ENCODE data around the gene AKT3.

The AKT3 gene

DNA sequence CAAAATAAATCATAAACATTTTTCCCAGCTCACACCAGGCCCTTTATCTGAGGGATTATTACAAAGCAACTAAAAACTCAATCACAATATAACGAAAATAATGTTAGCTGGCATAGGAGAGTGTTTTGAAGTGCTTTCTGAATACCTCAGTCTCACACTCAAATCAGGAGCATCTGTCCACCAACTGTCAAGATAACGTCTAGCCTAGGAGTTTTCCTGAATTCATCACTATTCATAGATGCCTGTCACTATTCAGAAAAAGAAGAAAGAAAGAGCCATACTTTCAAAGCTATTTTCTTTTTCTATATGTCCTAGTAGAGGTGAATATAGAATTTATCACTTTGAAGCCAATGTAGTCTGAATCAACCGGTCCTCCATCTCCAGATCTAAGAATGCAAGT lies 127.0 kb downstream of the AKT3 start:
- no peak overlapping the region for H2AFZ ChIP-seq (ENCODE audit: low read length)
- H3K27ac ChIP-seq (ENCODE audit: low read length) = no peak overlapping the region
- H3K9me2 ChIP-seq (replicated peaks; ENCODE audit: insufficient read depth, low read length) = no peaks in the 10 kb centered on the region
- no peaks in the 10 kb centered on the region for H4K20me1 ChIP-seq (ENCODE audit: insufficient read depth, low read length)
- DNase-seq = no peak
- TF ChIP-seq CTCF (IDR thresholded peaks at IDR 0.05; ENCODE audit: low read length) = no peak
- TF ChIP-seq EZH2phosphoT487 (IDR thresholded peaks at IDR 0.05; ENCODE audit: low read length) = no peak
- TF ChIP-seq EZH2 (optimal IDR thresholded peaks at IDR 0.05; ENCODE audit: low read depth, low read length) = no peak
- H3K79me2 ChIP-seq (ENCODE audit: low read length) = no peaks in the 10 kb centered on the region
- peaks cover 14% of the 10 kb centered on the region; the same call in 1 of the 2 replicates for H3K27me3 ChIP-seq (replicated peaks; ENCODE audit: insufficient read depth, low read length)
- no peak overlapping the region for H3K4me3 ChIP-seq (ENCODE audit: low read length)
- H3K4me2 ChIP-seq (ENCODE audit: low read depth, low read length) = no peak overlapping the region
- no peaks in the 10 kb centered on the region for H3K9me3 ChIP-seq (replicated peaks; ENCODE audit: insufficient read depth, low read length)
- H3K36me3 ChIP-seq (replicated peaks; ENCODE audit: insufficient read depth, low read length) = no peaks in the 10 kb centered on the region
- H3F3A ChIP-seq (ENCODE audit: insufficient read depth, low read length) = peaks cover 24% of the 10 kb centered on the region
- H3K9ac ChIP-seq (ENCODE audit: low read length) = no peak overlapping the region
- H3K4me1 ChIP-seq (ENCODE audit: low read length) = peaks cover 31% of the 10 kb centered on the region

- Histone ChIP-seq H3F3A (ENCODE audit: insufficient read depth, low read length) (no peaks in the 10 kb centered on the region), H3K36me3 (replicated peaks; ENCODE audit: insufficient read depth, low read length) (no peaks in the 10 kb centered on the region), H2AFZ (ENCODE audit: low read length) (no peak overlapping the region), H3K9me3 (replicated peaks; ENCODE audit: insufficient read depth, low read length) (no peaks in the 10 kb centered on the region), H3K79me2 (ENCODE audit: low read length) (no peaks in the 10 kb centered on the region), H3K9ac (ENCODE audit: low read length) (no peak overlapping the region), H4K20me1 (ENCODE audit: insufficient read depth, low read length) (no peaks in the 10 kb centered on the region), H3K27ac (ENCODE audit: low read length) (no peak overlapping the region), H3K4me1 (ENCODE audit: low read length) (no peaks in the 10 kb centered on the region), H3K27me3 (replicated peaks; ENCODE audit: insufficient read depth, low read length) (peaks cover 14% of the 10 kb centered on the region; the same call in 1 of the 2 replicates), H3K4me2 (ENCODE audit: low read depth, low read length) (no peak overlapping the region), H3K4me3 (ENCODE audit: low read length) (no peak overlapping the region), H3K9me2 (replicated peaks; ENCODE audit: insufficient read depth, low read length) (no peaks in the 10 kb centered on the region)
- no peak for DNase-seq
- TF ChIP-seq EZH2phosphoT487 (IDR thresholded peaks at IDR 0.05; ENCODE audit: low read length) (no peak), EZH2 (optimal IDR thresholded peaks at IDR 0.05; ENCODE audit: low read depth, low read length) (no peak)
Measured at GRCh38 chr1:243719476-243719875, 130.6 kb downstream of the AKT3 start.

DNA sequence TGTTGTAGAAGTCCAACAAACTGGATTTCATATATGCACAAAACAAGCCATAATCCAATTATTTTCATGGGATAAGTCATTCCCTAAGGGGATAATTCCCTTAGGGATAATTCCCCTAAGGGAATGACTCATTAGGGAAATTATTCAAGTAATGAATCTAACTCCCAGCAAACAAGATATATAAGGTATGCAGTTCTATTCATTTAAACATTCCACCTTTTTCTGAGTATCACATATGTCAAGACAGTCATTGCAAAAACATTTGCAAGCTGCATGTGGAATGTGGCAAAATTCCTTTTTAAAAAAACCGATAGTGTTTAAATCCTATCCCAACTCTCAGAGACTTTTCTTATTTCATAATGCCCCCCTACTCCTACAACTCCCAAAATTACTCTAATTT lies 131.2 kb downstream of the AKT3 start:
- Histone ChIP-seq H4K20me1 (ENCODE audit: insufficient read depth, low read length) (no peaks in the 10 kb centered on the region), H3K4me3 (ENCODE audit: low read length) (no peak overlapping the region), H3K4me1 (ENCODE audit: low read length) (no peaks in the 10 kb centered on the region), H3K27me3 (replicated peaks; ENCODE audit: insufficient read depth, low read length) (peaks cover 10% of the 10 kb centered on the region; the same call in 1 of the 2 replicates), H3K4me2 (ENCODE audit: low read depth, low read length) (no peak overlapping the region), H3K79me2 (ENCODE audit: low read length) (no peaks in the 10 kb centered on the region), H3K27ac (ENCODE audit: low read length) (no peak overlapping the region), H3F3A (ENCODE audit: insufficient read depth, low read length) (no peaks in the 10 kb centered on the region), H2AFZ (ENCODE audit: low read length) (no peak overlapping the region), H3K9ac (ENCODE audit: low read length) (no peak overlapping the region), H3K36me3 (replicated peaks; ENCODE audit: insufficient read depth, low read length) (no peaks in the 10 kb centered on the region), H3K9me3 (replicated peaks; ENCODE audit: insufficient read depth, low read length) (no peaks in the 10 kb centered on the region), H3K9me2 (replicated peaks; ENCODE audit: insufficient read depth, low read length) (no peaks in the 10 kb centered on the region)
- no peak for DNase-seq
- TF ChIP-seq EZH2phosphoT487 (IDR thresholded peaks at IDR 0.05; ENCODE audit: low read length) = no peak
- TF ChIP-seq EZH2 (optimal IDR thresholded peaks at IDR 0.05; ENCODE audit: low read depth, low read length) = no peak

DNA sequence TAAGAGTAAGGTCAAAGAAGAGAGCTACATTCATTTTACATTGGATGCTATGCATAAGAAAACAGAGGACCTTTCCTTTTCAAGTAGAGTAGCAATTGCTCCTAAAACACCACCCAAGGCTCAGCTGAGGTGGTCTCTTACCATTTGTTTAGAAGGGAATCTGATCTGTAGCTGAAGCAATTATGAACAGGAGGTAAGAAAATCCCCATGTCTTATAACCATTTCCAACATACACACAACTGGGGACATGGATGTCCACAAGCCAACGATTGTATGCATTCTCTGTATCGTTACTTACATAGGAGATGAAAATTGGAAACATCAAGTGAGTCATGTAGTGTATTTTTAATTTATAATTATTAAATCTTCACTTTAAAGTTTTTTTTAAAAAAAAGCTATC lies 132.0 kb downstream of the AKT3 start:
- no peak for DNase-seq
- Histone ChIP-seq H3K4me3 (ENCODE audit: low read length) (no peak overlapping the region), H3K79me2 (ENCODE audit: low read length) (no peaks in the 10 kb centered on the region), H3K9me2 (replicated peaks; ENCODE audit: insufficient read depth, low read length) (no peaks in the 10 kb centered on the region), H4K20me1 (ENCODE audit: insufficient read depth, low read length) (no peaks in the 10 kb centered on the region), H2AFZ (ENCODE audit: low read length) (no peak overlapping the region), H3K27ac (ENCODE audit: low read length) (no peak overlapping the region), H3K4me2 (ENCODE audit: low read depth, low read length) (no peak overlapping the region), H3K9me3 (replicated peaks; ENCODE audit: insufficient read depth, low read length) (no peaks in the 10 kb centered on the region), H3K4me1 (ENCODE audit: low read length) (no peaks in the 10 kb centered on the region), H3K36me3 (replicated peaks; ENCODE audit: insufficient read depth, low read length) (no peaks in the 10 kb centered on the region), H3F3A (ENCODE audit: insufficient read depth, low read length) (no peaks in the 10 kb centered on the region), H3K9ac (ENCODE audit: low read length) (no peak overlapping the region), H3K27me3 (replicated peaks; ENCODE audit: insufficient read depth, low read length) (peaks cover under 1% of the 10 kb centered on the region; the same call in 1 of the 2 replicates)
- TF ChIP-seq CTCF (IDR thresholded peaks at IDR 0.05; ENCODE audit: low read length) (no peak), EZH2 (optimal IDR thresholded peaks at IDR 0.05; ENCODE audit: low read depth, low read length) (no peak)

Data from MM.1S (cell line).